ENCODE data around the gene POU3F2. TPM values are rescaled to one million over a fixed set of nuclear protein-coding genes. Genes with fewer than 3 reads are reported as not detected.

Gene POU3F2
- total RNA-seq, 1 donor from 2014 or later, result not detected

DNA sequence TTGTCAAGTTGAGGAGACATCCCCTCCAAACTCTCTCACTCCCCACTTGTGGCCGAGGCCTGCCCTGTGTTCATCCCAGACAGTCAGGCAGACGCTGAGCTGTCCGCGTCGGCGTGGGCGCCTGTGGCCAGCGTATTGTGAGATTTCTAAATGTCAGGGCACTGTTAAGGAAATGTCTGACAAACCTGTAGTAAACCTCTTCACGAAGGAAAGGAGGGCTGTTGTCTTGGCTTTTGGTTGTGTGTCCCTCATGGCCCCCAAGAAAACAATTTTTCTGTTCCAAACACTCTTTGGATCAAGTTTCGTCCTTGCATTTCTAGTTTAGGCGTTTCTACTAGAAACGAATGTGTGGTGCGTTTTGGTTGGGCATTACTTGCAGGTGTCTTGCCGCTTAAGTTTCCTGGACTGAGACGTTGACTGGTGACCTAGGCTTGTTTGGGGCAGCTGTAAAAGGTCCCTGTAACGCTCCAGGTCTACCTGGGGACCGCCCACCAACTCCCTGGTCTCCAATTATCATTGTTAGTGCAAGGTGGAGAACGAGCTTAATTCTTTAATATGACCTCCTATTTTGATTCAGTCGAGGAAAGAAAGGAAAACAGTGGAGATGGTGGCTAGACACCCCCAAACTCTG lies 8.7 kb upstream of the POU3F2 start:
- peaks cover 2% of the 10 kb centered on the region for H3K9me3 Mint-ChIP-seq

DNA sequence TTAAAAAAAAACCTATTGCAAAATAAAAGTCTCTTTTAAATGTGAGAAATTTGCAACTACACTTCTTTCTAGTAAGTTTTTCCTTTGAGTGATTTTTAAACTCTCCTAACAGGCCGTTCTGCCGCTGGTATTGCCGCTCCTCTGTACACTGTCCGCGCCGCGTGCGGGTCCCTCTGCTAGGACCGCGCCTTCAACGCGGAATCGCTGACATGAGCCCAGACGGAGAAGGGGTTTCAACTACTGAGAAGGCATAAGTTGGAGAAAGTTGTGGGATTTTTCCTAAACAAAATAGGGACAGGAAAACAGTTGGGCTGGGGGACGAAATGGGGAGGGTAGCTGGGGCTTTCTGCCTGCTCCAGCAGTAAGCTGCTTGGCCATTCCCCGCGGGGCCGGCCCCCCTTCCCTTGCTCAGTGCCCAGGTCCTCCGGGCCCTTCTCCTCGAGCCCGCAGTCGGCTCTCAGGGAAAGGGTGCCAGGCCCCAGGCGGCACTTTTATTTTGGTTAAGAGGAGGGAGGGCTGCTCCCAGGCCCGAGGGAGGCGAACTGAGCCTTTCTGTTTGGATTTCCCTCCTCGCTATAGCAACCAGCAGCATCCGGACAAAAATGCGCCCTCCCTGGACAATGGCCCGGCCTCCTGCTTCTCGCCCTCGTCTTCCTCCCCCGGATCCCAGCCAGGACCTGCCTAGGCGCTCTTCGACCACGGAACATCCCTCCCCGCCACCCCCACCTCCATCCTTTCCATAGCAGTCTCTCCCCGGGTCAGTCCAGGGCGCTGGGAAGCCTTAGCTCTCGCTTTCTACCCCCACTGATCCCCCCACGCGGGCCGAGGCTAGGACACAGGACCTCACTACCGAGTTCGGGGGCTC lies 6.8 kb upstream of the POU3F2 start:
- TF ChIP-seq, protein P1, sequence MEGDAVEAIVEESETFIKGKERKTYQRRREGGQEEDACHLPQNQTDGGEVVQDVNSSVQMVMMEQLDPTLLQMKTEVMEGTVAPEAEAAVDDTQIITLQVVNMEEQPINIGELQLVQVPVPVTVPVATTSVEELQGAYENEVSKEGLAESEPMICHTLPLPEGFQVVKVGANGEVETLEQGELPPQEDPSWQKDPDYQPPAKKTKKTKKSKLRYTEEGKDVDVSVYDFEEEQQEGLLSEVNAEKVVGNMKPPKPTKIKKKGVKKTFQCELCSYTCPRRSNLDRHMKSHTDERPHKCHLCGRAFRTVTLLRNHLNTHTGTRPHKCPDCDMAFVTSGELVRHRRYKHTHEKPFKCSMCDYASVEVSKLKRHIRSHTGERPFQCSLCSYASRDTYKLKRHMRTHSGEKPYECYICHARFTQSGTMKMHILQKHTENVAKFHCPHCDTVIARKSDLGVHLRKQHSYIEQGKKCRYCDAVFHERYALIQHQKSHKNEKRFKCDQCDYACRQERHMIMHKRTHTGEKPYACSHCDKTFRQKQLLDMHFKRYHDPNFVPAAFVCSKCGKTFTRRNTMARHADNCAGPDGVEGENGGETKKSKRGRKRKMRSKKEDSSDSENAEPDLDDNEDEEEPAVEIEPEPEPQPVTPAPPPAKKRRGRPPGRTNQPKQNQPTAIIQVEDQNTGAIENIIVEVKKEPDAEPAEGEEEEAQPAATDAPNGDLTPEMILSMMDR (IDR thresholded peaks at IDR 0.05), result no peak
- Mint-ChIP-seq H3K36me3 (ENCODE audit: low read depth) (no peaks in the 10 kb centered on the region), H3K4me3 (no peak overlapping the region), H3K4me1 (peaks cover 34% of the 10 kb centered on the region), H3K27me3 (peaks cover 73% of the 10 kb centered on the region), H3K9me3 (peaks cover 2% of the 10 kb centered on the region), H3K27ac (no peak overlapping the region)
- ChIA-PET POLR2A (no interaction called here), CTCF (interaction anchor here (1.1 kb wide), 1 partner anchor 20 kb away, joined by 3 read pairs; no protein-coding TSS in a partner anchor)
- intact Hi-C loops (cut with micrococcal nuclease), result loop anchor here (2.0 kb wide), 1 partner anchor 17 kb away; no protein-coding TSS in a partner anchor
- DNase-seq (no peak), ATAC-seq (ENCODE audit: low read depth) (no peak)

More for the DNA sequence above, 8.7 kb upstream of the POU3F2 start:
- H3K36me3 Mint-ChIP-seq (ENCODE audit: low read depth), result no peaks in the 10 kb centered on the region
- H3K4me1 Mint-ChIP-seq, result peaks cover 20% of the 10 kb centered on the region
- no peak for ATAC-seq (ENCODE audit: low read depth)
- DNase-seq, result no peak
- H3K27me3 Mint-ChIP-seq, result peaks cover 76% of the 10 kb centered on the region
- intact Hi-C loops (cut with micrococcal nuclease), result no loop called here
- H3K4me3 Mint-ChIP-seq, result no peak overlapping the region
- TF ChIP-seq, protein P1 (IDR thresholded peaks at IDR 0.05), result no peak
- POLR2A ChIA-PET, result no interaction called here
- CTCF ChIA-PET, result no interaction called here
- no peak overlapping the region for H3K27ac Mint-ChIP-seq

GRCh38 chr6:98828211-98828788 lies 6.1 kb upstream of the POU3F2 start:
- Mint-ChIP-seq H3K4me3 (no peak overlapping the region), H3K9me3 (peaks cover 2% of the 10 kb centered on the region), H3K27me3 (peaks cover 79% of the 10 kb centered on the region), H3K4me1 (peaks cover 42% of the 10 kb centered on the region), H3K27ac (peak overlapping the region; percentile 30), H3K36me3 (ENCODE audit: low read depth) (no peaks in the 10 kb centered on the region)
- intact Hi-C loops (cut with micrococcal nuclease), result loop anchor here (2.0 kb wide), 1 partner anchor 17 kb away; no protein-coding TSS in a partner anchor
- DNase-seq (no peak), ATAC-seq (ENCODE audit: low read depth) (no peak)
- CTCF ChIA-PET, result interaction anchor here (1.1 kb wide), 2 partner anchors 17 to 19 kb away, joined by 3 to 4 read pairs; no protein-coding TSS in a partner anchor
- TF ChIP-seq, protein P1 (IDR thresholded peaks at IDR 0.05), result no peak
- POLR2A ChIA-PET, result no interaction called here

GRCh38 chr6:98828941-98829411 lies 5.4 kb upstream of the POU3F2 start:
- Mint-ChIP-seq H3K4me1 (peaks cover 45% of the 10 kb centered on the region), H3K36me3 (ENCODE audit: low read depth) (no peaks in the 10 kb centered on the region), H3K27ac (no peak overlapping the region), H3K27me3 (peaks cover 80% of the 10 kb centered on the region), H3K4me3 (no peak overlapping the region), H3K9me3 (peaks cover 2% of the 10 kb centered on the region)
- CTCF ChIA-PET, result interaction anchor here (1.1 kb wide), 1 partner anchor 16 kb away, joined by 4 read pairs; no protein-coding TSS in a partner anchor
- POLR2A ChIA-PET, result no interaction called here
- no peak for DNase-seq
- TF ChIP-seq, protein P1 (IDR thresholded peaks at IDR 0.05), result no peak
- intact Hi-C loops (cut with micrococcal nuclease), result loop anchor here (2.0 kb wide), 1 partner anchor 16 kb away; no protein-coding TSS in a partner anchor
- ATAC-seq (ENCODE audit: low read depth), result no peak
